Lung (tissue), 12 donors: Measurements from ENCODE around the gene RRAGD. TPM values are rescaled to one million over a fixed set of nuclear protein-coding genes. Genes with fewer than 3 reads are reported as not detected.

Source experiments
- ATAC-seq: fragments of 200-7000 bp; cut with Tn5 transposase; one replicate; pipeline ENCODE4 v1.9.1; 2020; ENCODE audit warnings: moderate number of reproducible peaks; ENCODE audit not compliant: insufficient read depth, low FRiP score
- DNase-seq, 3 donors: peaks; one replicate each; pipeline ENCODE4 v3.0.0-alpha.2; 2013 to 2017
- H3K27ac ChIP-seq, 2 donors: one replicate each; pipeline ENCODE4 v1.5.1; 2013; ENCODE audit warnings: mild to moderate bottlenecking in 2 of 2, moderate library complexity in 2 of 2, control low read depth in 1 of 2, inconsistent platforms in 1 of 2, low read depth in 1 of 2, low read length in 1 of 2
- H3K27me3 ChIP-seq, 3 donors: one replicate each; pipeline ENCODE4 v1.5.1; 2013; ENCODE audit warnings: low read length in 2 of 3; ENCODE audit not compliant: control insufficient read depth in 3 of 3, insufficient read depth in 3 of 3
- H3K36me3 ChIP-seq, 4 donors: one replicate each; pipeline ENCODE4 v1.5.1; 2013; ENCODE audit warnings: low read length in 4 of 4, mild to moderate bottlenecking in 1 of 4, moderate library complexity in 1 of 4; ENCODE audit not compliant: control insufficient read depth in 4 of 4, insufficient read depth in 4 of 4
- H3K4me1 ChIP-seq, 5 donors: one replicate each; pipeline ENCODE4 v1.5.1; 2013; ENCODE audit warnings: low read length in 5 of 5, mild to moderate bottlenecking in 2 of 5, moderate library complexity in 1 of 5; ENCODE audit not compliant: control insufficient read depth in 5 of 5, insufficient read depth in 5 of 5
- H3K4me3 ChIP-seq: one replicate; pipeline ENCODE4 v1.5.1; 2013; ENCODE audit warnings: mild to moderate bottlenecking, control low read depth, moderate library complexity
- H3K9ac ChIP-seq, 2 donors: one replicate each; pipeline ENCODE4 v1.5.1; 2013; ENCODE audit warnings: low read length in 2 of 2, control low read depth in 1 of 2; ENCODE audit not compliant: insufficient read depth in 1 of 2
- H3K9me3 ChIP-seq, 4 donors: one replicate each; pipeline ENCODE4 v1.5.1; 2013; ENCODE audit warnings: low read length in 3 of 4, mild to moderate bottlenecking in 1 of 4, moderate library complexity in 1 of 4; ENCODE audit not compliant: control insufficient read depth in 4 of 4, insufficient read depth in 3 of 4
- CTCF ChIP-seq: IDR thresholded peaks from 2 replicates; pipeline ENCODE4 v1.5.1; 2012; ENCODE audit warnings: mild to moderate bottlenecking; ENCODE audit errors: control extremely low read depth, extremely low read depth
- WGBS, 2 donors: extraction: QIAGEN DNeasy Blood & Tissue Kit; methylation state at CpG; one replicate each; pipeline ENCODE4 v1.1.7; 2013; 5-methylcytosine and 5-hydroxymethylcytosine counted together
- polyA plus RNA-seq, 2 donors: library from polyadenylated mRNA; stranded (reverse); fragments of 200-250 nt; gene quantifications; one replicate each; pipeline ENCODE4 v1.2.1, GENCODE V29; 2013
- total RNA-seq, 2 donors: library from RNA; depleted of rRNA in 1 of 2; stranded (reverse); fragments of >200 nt in 1 of 2; gene quantifications; one replicate each; pipeline ENCODE4 v1.2.1, GENCODE V29; 2014 to 2021
- donor health status: control.
- donor health status: control.
- donor health status: Bipolar disorder and iron deficiency.
- donor health status: healthy.
- donor health status: DM: yes; HTN: yes; CAD: no.

RRAGD gene
- total and polyA plus RNA-seq, 4 donors, result 12.7 to 40.2 (median 16.8) TPM

GRCh38 chr6:89443658-89444057 is 31.6 kb upstream of the RRAGD start:
- Histone ChIP-seq H3K36me3 (no peaks in the 10 kb centered on the region), H3K9ac (no peak overlapping the region), H3K4me3 (no peak overlapping the region), H3K27me3 (no peaks in the 10 kb centered on the region), H3K27ac (no peak overlapping the region), H3K4me1 (peaks cover 0 to 4% (median 0%) of the 10 kb centered on the region in 5 donors), H3K9me3 (no peaks in the 10 kb centered on the region)
- TF ChIP-seq CTCF, result no peak
- 65 to 81% methylated on average over 5 of the region's 5 CpGs for WGBS, 2 donors
- DNase-seq (peak in 1 of 3 donors; percentile 42), ATAC-seq (no peak)

GRCh38 chr6:89440200-89440599 is 28.1 kb upstream of the RRAGD start:
- H3K27ac ChIP-seq, result no peak overlapping the region
- ATAC-seq, result no peak
- peaks cover 0 to 4% (median 0%) of the 10 kb centered on the region in 5 donors for H3K4me1 ChIP-seq
- WGBS, 2 donors, result 95 to 97% methylated on average over 3 of the region's 3 CpGs
- no peaks in the 10 kb centered on the region for H3K36me3 ChIP-seq
- no peaks in the 10 kb centered on the region for H3K9me3 ChIP-seq
- no peak overlapping the region for H3K9ac ChIP-seq
- no peaks in the 10 kb centered on the region for H3K27me3 ChIP-seq
- no peak overlapping the region for H3K4me3 ChIP-seq
- TF ChIP-seq CTCF, result no peak
- no peak for DNase-seq

GRCh38 chr6:89439014-89439413 is 26.9 kb upstream of the RRAGD start:
- no peaks in the 10 kb centered on the region for H3K27me3 ChIP-seq
- H3K9me3 ChIP-seq, result no peaks in the 10 kb centered on the region
- H3K36me3 ChIP-seq, result no peaks in the 10 kb centered on the region
- TF ChIP-seq CTCF, result no peak
- WGBS, 2 donors, result 86% methylated on average over 2 of the region's 2 CpGs
- no peak overlapping the region for H3K9ac ChIP-seq
- H3K4me3 ChIP-seq, result no peak overlapping the region
- no peak overlapping the region for H3K27ac ChIP-seq
- no peak for DNase-seq
- no peak for ATAC-seq
- H3K4me1 ChIP-seq, result peaks cover 0 to 5% (median 4%) of the 10 kb centered on the region in 5 donors

GRCh38 chr6:89438248-89438647 is 26.2 kb upstream of the RRAGD start:
- no peak overlapping the region for H3K9ac ChIP-seq
- H3K9me3 ChIP-seq, result no peaks in the 10 kb centered on the region
- DNase-seq (no peak), ATAC-seq (no peak)
- no peaks in the 10 kb centered on the region for H3K36me3 ChIP-seq
- no peak for TF ChIP-seq CTCF
- H3K4me3 ChIP-seq, result no peak overlapping the region
- H3K27me3 ChIP-seq, result no peaks in the 10 kb centered on the region
- 64 to 78% methylated on average over 1 of the region's 1 CpG for WGBS, 2 donors
- no peak overlapping the region for H3K27ac ChIP-seq
- peaks cover 0 to 5% (median 0%) of the 10 kb centered on the region in 5 donors for H3K4me1 ChIP-seq
